Esophagus muscularis mucosa (tissue), 4 donors: ENCODE data around the gene SEPTIN8. TPM values are rescaled to one million over a fixed set of nuclear protein-coding genes. Genes with fewer than 3 reads are reported as not detected.

Source experiments
- DNase-seq: peaks from one replicate; pipeline ENCODE4 v3.0.0-alpha.2; 2017; ENCODE audit errors: extremely low spot score
- H3K27ac ChIP-seq, 4 donors: fragments of 200-600 bp; sonication (generic); replicated peaks in 1 of 4; 1 replicate in 3 of 4; 2 replicates in 1 of 4; pipeline ENCODE4 v1.5.1; 2016 to 2019; ENCODE audit warnings: mild to moderate bottlenecking in 1 of 4
- H3K27me3 ChIP-seq, 4 donors: fragments of 200-600 bp; sonication (generic); one replicate each; pipeline versions ENCODE4 v1.5.1 to v1.6.0; 2016 to 2019
- H3K36me3 ChIP-seq, 4 donors: fragments of 200-600 bp; sonication (generic); one replicate each; pipeline ENCODE4 v1.5.1; 2016 to 2019
- H3K4me1 ChIP-seq, 4 donors: fragments of 200-600 bp; sonication (generic); one replicate each; pipeline ENCODE4 v1.5.1; 2016 to 2019
- H3K4me3 ChIP-seq, 4 donors: fragments of 200-600 bp; sonication (generic); 1 replicate in 2 of 4; 2 replicates in 2 of 4; pipeline ENCODE4 v1.5.1; 2016 to 2019; ENCODE audit warnings: mild to moderate bottlenecking in 4 of 4, moderate library complexity in 1 of 4
- H3K9me3 ChIP-seq, 4 donors: fragments of 200-600 bp; sonication (generic); 1 replicate in 3 of 4; 2 replicates in 1 of 4; pipeline ENCODE4 v1.5.1; 2016 to 2019
- EP300 ChIP-seq: sonication (generic); formaldehyde crosslinking; IDR thresholded peaks from one replicate; pipeline ENCODE4 v1.6.1; 2017; ENCODE audit warnings: antibody characterized with exemption
- POLR2A ChIP-seq: fragments of 450-650 bp; IDR thresholded peaks from one replicate; pipeline ENCODE4 v1.6.1; 2017; ENCODE audit warnings: antibody characterized with exemption, moderate library complexity, mild to moderate bottlenecking, low read depth
- POLR2AphosphoS5 ChIP-seq, 2 donors: sonication (generic); formaldehyde crosslinking; IDR thresholded peaks; one replicate each; pipeline ENCODE4 v1.6.1; 2017; ENCODE audit warnings: antibody characterized with exemption in 2 of 2
- WGBS: methylation state at CpG from one replicate; pipeline ENCODE4 v1.1.5; 2018; 5-methylcytosine and 5-hydroxymethylcytosine counted together
- intact Hi-C: fragments of 100-400 bp; cut with DNase I; formaldehyde crosslinking; loops from one replicate; pipeline ENCODE4 v1.15.1; 2023
- total RNA-seq, 4 donors: library from RNA; depleted of rRNA; stranded (reverse); fragments of >200 nt; gene quantifications; one replicate each; pipeline versions ENCODE4 v1.1.0 to v1.2.1, GENCODE V29; 2016
- TF ChIP-seq, protein P1 (sequence below), 3 experiments: fragments of 200-600 bp in 2 of 3; fragments of 450-650 bp in 1 of 3; sonication (generic) in 2 of 3; IDR thresholded peaks; one replicate each; pipeline ENCODE4 v1.5.1; 2017 to 2019; ENCODE audit warnings: antibody characterized with exemption in 3 of 3, mild to moderate bottlenecking in 2 of 3, moderate library complexity in 1 of 3

Gene SEPTIN8
- total RNA-seq, 4 donors from 2014 or later, result 26.7 to 42.8 (median 36.9) TPM

DNA sequence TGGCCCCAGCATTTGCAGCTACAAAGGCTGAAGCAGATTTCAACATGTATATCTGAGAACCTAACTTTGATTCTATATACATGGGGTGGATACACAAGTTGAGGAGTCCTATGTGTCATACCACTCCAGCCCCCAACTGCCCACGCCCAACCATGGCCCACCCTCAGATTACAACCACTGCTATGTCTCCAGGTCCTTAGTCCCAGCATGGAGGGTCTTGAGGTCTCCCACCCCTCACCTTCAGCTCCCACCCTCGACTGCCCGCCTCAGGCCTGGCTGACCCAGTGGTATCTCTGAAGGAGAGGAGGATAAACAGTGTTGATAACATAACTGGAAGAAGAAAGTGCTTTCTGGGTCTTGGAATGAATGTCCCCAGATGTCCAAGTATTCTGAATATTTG lies 44.3 kb upstream of the SEPTIN8 start:
- Histone ChIP-seq H3K36me3 (peaks cover 0 to 20% (median 13%) of the 10 kb centered on the region in 4 donors), H3K27ac (peak overlapping the region in 2 of 4 donors; percentile 8 to 40), H3K27me3 (peaks cover 0 to 29% (median 4%) of the 10 kb centered on the region in 4 donors), H3K4me3 (no peak overlapping the region), H3K9me3 (no peaks in the 10 kb centered on the region), H3K4me1 (peaks cover 0 to 36% (median 32%) of the 10 kb centered on the region in 4 donors)
- intact Hi-C loops, result loop anchor here (5.0 to 10.0 kb wide), 3 partner anchors 44 to 437 kb away; partner anchors contain the start of gene SEPTIN8
- DNase-seq, result no peak
- TF ChIP-seq, protein P1, sequence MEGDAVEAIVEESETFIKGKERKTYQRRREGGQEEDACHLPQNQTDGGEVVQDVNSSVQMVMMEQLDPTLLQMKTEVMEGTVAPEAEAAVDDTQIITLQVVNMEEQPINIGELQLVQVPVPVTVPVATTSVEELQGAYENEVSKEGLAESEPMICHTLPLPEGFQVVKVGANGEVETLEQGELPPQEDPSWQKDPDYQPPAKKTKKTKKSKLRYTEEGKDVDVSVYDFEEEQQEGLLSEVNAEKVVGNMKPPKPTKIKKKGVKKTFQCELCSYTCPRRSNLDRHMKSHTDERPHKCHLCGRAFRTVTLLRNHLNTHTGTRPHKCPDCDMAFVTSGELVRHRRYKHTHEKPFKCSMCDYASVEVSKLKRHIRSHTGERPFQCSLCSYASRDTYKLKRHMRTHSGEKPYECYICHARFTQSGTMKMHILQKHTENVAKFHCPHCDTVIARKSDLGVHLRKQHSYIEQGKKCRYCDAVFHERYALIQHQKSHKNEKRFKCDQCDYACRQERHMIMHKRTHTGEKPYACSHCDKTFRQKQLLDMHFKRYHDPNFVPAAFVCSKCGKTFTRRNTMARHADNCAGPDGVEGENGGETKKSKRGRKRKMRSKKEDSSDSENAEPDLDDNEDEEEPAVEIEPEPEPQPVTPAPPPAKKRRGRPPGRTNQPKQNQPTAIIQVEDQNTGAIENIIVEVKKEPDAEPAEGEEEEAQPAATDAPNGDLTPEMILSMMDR (IDR thresholded peaks at IDR 0.05), result no peak
- TF ChIP-seq POLR2AphosphoS5 (IDR thresholded peaks at IDR 0.05) (no peak), POLR2A (no peak), EP300 (no peak)
- WGBS, result 81% methylated on average over 3 of the region's 3 CpGs

DNA sequence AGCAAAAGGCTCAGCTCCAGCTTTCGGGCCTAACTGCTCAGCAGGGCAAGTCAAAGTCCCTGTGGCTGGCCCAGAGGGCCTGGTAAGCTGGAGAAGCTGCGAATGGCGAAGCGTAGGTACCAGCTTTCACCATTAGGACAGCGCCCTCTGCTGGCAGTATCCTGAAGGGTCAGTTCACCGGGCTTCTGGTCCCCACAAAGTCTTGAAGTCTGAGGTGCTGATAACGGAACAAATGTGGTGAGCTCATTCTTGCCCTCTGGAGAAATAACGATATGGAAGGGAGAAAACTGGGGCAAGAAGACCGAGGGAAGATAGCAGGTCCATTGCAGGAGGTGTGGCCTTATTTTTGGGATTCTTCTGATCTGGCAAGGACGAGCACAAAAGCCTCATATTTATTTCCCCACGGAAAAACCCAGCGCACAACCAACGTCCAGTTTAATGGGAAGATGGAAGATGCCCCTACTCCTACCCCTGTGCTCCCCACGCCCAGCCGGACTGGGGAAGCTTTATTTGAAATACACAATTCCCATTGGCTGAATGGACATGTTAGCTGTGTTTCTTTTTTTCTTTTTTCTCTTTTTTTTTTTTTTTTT lies 43.2 kb upstream of the SEPTIN8 start:
- intact Hi-C loops, result loop anchor here (5.0 to 10.0 kb wide), 3 partner anchors 43 to 435 kb away; partner anchors contain the start of gene SEPTIN8
- WGBS, result 28% methylated on average over 15 of the region's 15 CpGs

DNA sequence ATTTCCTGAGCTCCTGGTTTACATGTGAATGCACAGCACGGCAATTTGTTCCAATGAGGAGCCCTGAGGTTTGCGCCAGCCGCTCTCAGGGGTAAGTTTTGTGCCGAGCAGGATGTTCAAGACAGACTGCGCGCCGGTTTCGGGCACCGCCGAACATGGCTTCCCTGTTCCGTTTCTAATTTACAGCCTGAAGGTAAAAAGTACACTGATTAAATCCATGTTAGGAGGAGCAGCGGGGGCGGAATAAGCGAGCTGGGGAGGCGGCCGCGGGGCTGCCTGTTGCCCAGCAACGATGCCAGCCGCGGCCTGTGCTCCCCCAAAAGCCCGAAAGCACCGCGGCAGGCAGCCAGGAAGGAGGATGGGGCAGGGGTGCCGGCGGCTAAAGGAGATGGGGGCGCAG lies 42.4 kb upstream of the SEPTIN8 start:
- H3K27ac ChIP-seq, result no peak overlapping the region
- H3K36me3 ChIP-seq, result peaks cover 0 to 10% (median 3%) of the 10 kb centered on the region in 4 donors
- peaks cover 0 to 26% (median 24%) of the 10 kb centered on the region in 4 donors for H3K4me1 ChIP-seq
- DNase-seq, result no peak
- WGBS, result 43% methylated on average over 26 of the region's 26 CpGs
- H3K9me3 ChIP-seq, result no peaks in the 10 kb centered on the region
- intact Hi-C loops, result loop anchor here (10.0 kb wide), 1 partner anchor 65 kb away; no protein-coding TSS in a partner anchor
- H3K27me3 ChIP-seq, result peaks cover 0 to 20% (median 7%) of the 10 kb centered on the region in 4 donors
- TF ChIP-seq POLR2A, result no peak
- no peak for TF ChIP-seq POLR2AphosphoS5 (IDR thresholded peaks at IDR 0.05)
- no peak for TF ChIP-seq EP300
- TF ChIP-seq, protein P1 (IDR thresholded peaks at IDR 0.05), result no peak
- H3K4me3 ChIP-seq, result peak overlapping the region in 1 of 4 donors; percentile 22

More for the DNA sequence above, 43.2 kb upstream of the SEPTIN8 start:
- Histone ChIP-seq H3K9me3 (no peaks in the 10 kb centered on the region), H3K27ac (no peak overlapping the region), H3K4me3 (peak overlapping the region in 1 of 4 donors; percentile 22), H3K4me1 (peaks cover 0 to 25% (median 23%) of the 10 kb centered on the region in 4 donors), H3K27me3 (peaks cover 0 to 18% (median 4%) of the 10 kb centered on the region in 4 donors), H3K36me3 (peaks cover 0 to 18% (median 9%) of the 10 kb centered on the region in 4 donors)
- TF ChIP-seq POLR2A (no peak), EP300 (no peak), POLR2AphosphoS5 (IDR thresholded peaks at IDR 0.05) (peak in 1 of 2 donors; percentile 45)
- TF ChIP-seq, protein P1 (IDR thresholded peaks at IDR 0.05), result peak; percentile 83 to 94 (median 85)
- DNase-seq, result peak; percentile 98

DNA sequence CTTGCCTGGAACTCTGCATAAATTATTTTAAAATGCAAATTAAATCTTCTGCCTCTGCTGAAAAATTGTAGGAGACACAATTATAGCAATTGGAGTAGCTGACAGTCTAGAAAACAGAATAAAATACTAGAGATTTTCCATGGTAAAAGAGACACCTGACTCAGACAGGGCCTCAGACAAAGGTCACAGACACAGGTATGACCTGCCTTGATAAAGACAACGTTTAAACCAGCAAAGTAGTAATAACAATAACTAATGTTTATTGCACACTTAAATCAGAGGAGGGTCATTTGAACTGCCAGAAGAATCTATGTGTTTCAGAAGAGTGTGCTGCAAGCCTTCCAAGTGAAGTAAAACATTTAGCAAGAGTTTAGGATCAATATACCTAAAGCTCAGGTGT lies 40.0 kb upstream of the SEPTIN8 start:
- Histone ChIP-seq H3K4me1 (peaks cover 14 to 35% (median 32%) of the 10 kb centered on the region in 4 donors), H3K4me3 (no peak overlapping the region), H3K27me3 (peaks cover 0 to 45% (median 29%) of the 10 kb centered on the region in 4 donors), H3K36me3 (no peaks in the 10 kb centered on the region), H3K27ac (no peak overlapping the region), H3K9me3 (no peaks in the 10 kb centered on the region)
- 80% methylated on average over 1 of the region's 1 CpG for WGBS
- intact Hi-C loops, result loop anchor here (10.0 kb wide), 1 partner anchor 62 kb away; no protein-coding TSS in a partner anchor
- no peak for DNase-seq
- TF ChIP-seq EP300 (no peak), POLR2AphosphoS5 (IDR thresholded peaks at IDR 0.05) (no peak)

DNA sequence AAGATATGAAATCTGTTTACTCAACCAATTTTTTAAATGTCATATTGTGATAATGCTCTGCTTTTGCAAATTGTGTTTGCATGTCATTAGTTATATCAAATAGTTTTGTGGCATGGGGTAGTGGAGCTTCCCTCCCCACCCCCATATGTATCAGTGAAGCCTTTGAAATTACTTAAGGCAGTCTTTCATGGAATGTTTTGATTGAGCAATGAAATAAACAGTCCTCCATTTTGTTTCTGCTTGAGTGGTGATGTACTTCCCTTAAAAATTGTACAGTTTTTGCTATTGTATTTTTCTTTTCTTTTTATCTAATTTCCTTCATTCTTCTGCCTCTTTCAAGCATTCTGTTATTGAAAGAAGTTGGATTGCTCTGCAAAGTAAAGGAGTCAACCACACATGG lies 39.5 kb upstream of the SEPTIN8 start:
- no peak overlapping the region for H3K27ac ChIP-seq
- peaks cover 14 to 35% (median 33%) of the 10 kb centered on the region in 4 donors for H3K4me1 ChIP-seq
- H3K36me3 ChIP-seq, result no peaks in the 10 kb centered on the region
- intact Hi-C loops, result loop anchor here (10.0 kb wide), 1 partner anchor 62 kb away; no protein-coding TSS in a partner anchor
- TF ChIP-seq POLR2AphosphoS5 (IDR thresholded peaks at IDR 0.05) (no peak), EP300 (no peak), POLR2A (no peak)
- TF ChIP-seq, protein P1 (IDR thresholded peaks at IDR 0.05), result no peak
- no peak overlapping the region for H3K4me3 ChIP-seq
- no peak for DNase-seq
- peaks cover 0 to 49% (median 34%) of the 10 kb centered on the region in 4 donors for H3K27me3 ChIP-seq
- no peaks in the 10 kb centered on the region for H3K9me3 ChIP-seq
